MM.1S (cell line): ENCODE data around the gene SNRNP48.

Experiments
- DNase-seq: peaks from one replicate; pipeline ENCODE4 v3.0.0-alpha.2; 2015
- H2AFZ ChIP-seq: fragments of 300-600 bp; sonication (generic); 2 replicates; pipeline ENCODE4 v1.6.0; 2016; ENCODE audit warnings: antibody characterized with exemption, low read length
- H3F3A ChIP-seq: fragments of 300-600 bp; sonication (generic); 2 replicates; pipeline ENCODE4 v1.6.1; 2016; ENCODE audit warnings: mild to moderate bottlenecking, antibody characterized with exemption, low read length, moderate library complexity, mixed read lengths; ENCODE audit not compliant: insufficient read depth
- H3K27ac ChIP-seq: fragments of 300-600 bp; sonication (generic); 2 replicates; pipeline ENCODE4 v1.5.1; 2016; ENCODE audit warnings: mild to moderate bottlenecking, low read length
- H3K27me3 ChIP-seq: fragments of 300-600 bp; sonication (generic); replicated peaks from 2 replicates; pipeline ENCODE4 v1.6.0; 2016; ENCODE audit warnings: low read length; ENCODE audit not compliant: insufficient read depth
- H3K36me3 ChIP-seq: fragments of 300-600 bp; sonication (generic); replicated peaks from 2 replicates; pipeline ENCODE4 v1.6.1; 2016; ENCODE audit warnings: mild to moderate bottlenecking, low read length, mixed read lengths; ENCODE audit not compliant: insufficient read depth
- H3K4me1 ChIP-seq: fragments of 300-600 bp; sonication (generic); 2 replicates; pipeline ENCODE4 v1.6.1; 2016; ENCODE audit warnings: low read length, mixed read lengths
- H3K4me2 ChIP-seq: fragments of 300-600 bp; sonication (generic); 2 replicates; pipeline ENCODE4 v1.6.0; 2016; ENCODE audit warnings: low read depth, low read length
- H3K4me3 ChIP-seq: fragments of 300-600 bp; sonication (generic); 2 replicates; pipeline ENCODE4 v1.5.1; 2016; ENCODE audit warnings: low read length, mixed read lengths
- H3K79me2 ChIP-seq: fragments of 300-600 bp; sonication (generic); 2 replicates; pipeline ENCODE4 v1.6.1; 2016; ENCODE audit warnings: mixed run types, low read length, mixed read lengths
- H3K9ac ChIP-seq: fragments of 300-600 bp; sonication (generic); 2 replicates; pipeline ENCODE4 v1.6.1; 2016; ENCODE audit warnings: low read length, mixed read lengths
- H3K9me2 ChIP-seq: fragments of 300-600 bp; sonication (generic); replicated peaks from 2 replicates; pipeline ENCODE4 v1.6.1; 2016; ENCODE audit warnings: mild to moderate bottlenecking, low read length, mixed read lengths; ENCODE audit not compliant: insufficient read depth
- H3K9me3 ChIP-seq: fragments of 300-600 bp; sonication (generic); replicated peaks from 2 replicates; pipeline ENCODE4 v1.6.1; 2016; ENCODE audit warnings: mild to moderate bottlenecking, low read length, mixed read lengths; ENCODE audit not compliant: insufficient read depth
- H4K20me1 ChIP-seq: fragments of 300-600 bp; sonication (generic); 2 replicates; pipeline ENCODE4 v1.6.1; 2016; ENCODE audit warnings: mild to moderate bottlenecking, low read length, moderate library complexity, mixed read lengths; ENCODE audit not compliant: insufficient read depth
- EZH2 ChIP-seq: fragments of 300-600 bp; sonication (generic); optimal IDR thresholded peaks from 2 replicates; pipeline ENCODE3; 2017; ENCODE audit warnings: low read depth, mild to moderate bottlenecking, antibody characterized with exemption, low read length, mixed read lengths
- EZH2phosphoT487 ChIP-seq: fragments of 300-600 bp; sonication (generic); IDR thresholded peaks from 2 replicates; pipeline ENCODE4 v1.6.1; 2018; ENCODE audit warnings: antibody characterized with exemption, low read length
- TF ChIP-seq, protein P1 (sequence below): fragments of 300-600 bp; sonication (generic); IDR thresholded peaks from 2 replicates; pipeline ENCODE4 v1.5.1; 2016; ENCODE audit warnings: antibody characterized with exemption, low read length, mixed read lengths

SNRNP48 gene

DNA sequence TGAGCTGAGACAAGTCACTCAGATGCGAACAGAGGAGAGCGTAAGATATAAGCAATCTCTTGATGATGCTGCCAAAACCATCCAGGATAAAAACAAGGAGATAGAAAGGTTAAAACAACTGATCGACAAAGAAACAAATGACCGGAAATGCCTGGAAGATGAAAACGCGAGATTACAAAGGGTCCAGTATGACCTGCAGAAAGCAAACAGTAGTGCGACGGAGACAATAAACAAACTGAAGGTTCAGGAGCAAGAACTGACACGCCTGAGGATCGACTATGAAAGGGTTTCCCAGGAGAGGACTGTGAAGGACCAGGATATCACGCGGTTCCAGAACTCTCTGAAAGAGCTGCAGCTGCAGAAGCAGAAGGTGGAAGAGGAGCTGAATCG is 9.5 kb upstream of the SNRNP48 start:
- H3K4me2 ChIP-seq, result no peak overlapping the region
- H3K27ac ChIP-seq, result no peak overlapping the region
- H3F3A ChIP-seq, result no peaks in the 10 kb centered on the region
- H3K9me2 ChIP-seq, result no peaks in the 10 kb centered on the region
- no peaks in the 10 kb centered on the region for H3K9me3 ChIP-seq
- no peaks in the 10 kb centered on the region for H4K20me1 ChIP-seq
- no peaks in the 10 kb centered on the region for H3K79me2 ChIP-seq
- no peaks in the 10 kb centered on the region for H3K4me1 ChIP-seq
- no peak overlapping the region for H2AFZ ChIP-seq
- no peak overlapping the region for H3K9ac ChIP-seq
- DNase-seq, result no peak
- no peak for TF ChIP-seq EZH2phosphoT487
- TF ChIP-seq EZH2, result no peak
- TF ChIP-seq, protein P1, sequence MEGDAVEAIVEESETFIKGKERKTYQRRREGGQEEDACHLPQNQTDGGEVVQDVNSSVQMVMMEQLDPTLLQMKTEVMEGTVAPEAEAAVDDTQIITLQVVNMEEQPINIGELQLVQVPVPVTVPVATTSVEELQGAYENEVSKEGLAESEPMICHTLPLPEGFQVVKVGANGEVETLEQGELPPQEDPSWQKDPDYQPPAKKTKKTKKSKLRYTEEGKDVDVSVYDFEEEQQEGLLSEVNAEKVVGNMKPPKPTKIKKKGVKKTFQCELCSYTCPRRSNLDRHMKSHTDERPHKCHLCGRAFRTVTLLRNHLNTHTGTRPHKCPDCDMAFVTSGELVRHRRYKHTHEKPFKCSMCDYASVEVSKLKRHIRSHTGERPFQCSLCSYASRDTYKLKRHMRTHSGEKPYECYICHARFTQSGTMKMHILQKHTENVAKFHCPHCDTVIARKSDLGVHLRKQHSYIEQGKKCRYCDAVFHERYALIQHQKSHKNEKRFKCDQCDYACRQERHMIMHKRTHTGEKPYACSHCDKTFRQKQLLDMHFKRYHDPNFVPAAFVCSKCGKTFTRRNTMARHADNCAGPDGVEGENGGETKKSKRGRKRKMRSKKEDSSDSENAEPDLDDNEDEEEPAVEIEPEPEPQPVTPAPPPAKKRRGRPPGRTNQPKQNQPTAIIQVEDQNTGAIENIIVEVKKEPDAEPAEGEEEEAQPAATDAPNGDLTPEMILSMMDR, result no peak
- no peaks in the 10 kb centered on the region for H3K36me3 ChIP-seq
- H3K27me3 ChIP-seq, result no peaks in the 10 kb centered on the region
- no peak overlapping the region for H3K4me3 ChIP-seq

DNA sequence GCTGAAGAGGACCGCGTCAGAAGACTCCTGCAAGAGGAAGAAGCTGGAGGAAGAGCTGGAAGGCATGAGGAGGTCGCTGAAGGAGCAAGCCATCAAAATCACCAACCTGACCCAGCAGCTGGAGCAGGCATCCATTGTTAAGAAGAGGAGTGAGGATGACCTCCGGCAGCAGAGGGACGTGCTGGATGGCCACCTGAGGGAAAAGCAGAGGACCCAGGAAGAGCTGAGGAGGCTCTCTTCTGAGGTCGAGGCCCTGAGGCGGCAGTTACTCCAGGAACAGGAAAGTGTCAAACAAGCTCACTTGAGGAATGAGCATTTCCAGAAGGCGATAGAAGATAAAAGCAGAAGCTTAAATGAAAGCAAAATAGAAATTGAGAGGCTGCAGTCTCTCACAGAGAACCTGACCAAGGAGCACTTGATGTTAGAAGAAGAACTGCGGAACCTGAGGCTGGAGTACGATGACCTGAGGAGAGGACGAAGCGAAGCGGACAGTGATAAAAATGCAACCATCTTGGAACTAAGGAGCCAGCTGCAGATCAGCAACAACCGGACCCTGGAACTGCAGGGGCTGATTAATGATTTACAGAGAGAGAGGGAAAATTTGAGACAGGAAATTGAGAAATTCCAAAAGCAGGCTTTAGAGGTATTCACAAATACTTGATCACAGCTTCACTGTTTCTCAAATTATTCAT is 8.9 kb upstream of the SNRNP48 start:
- DNase-seq, result no peak
- TF ChIP-seq EZH2 (no peak), EZH2phosphoT487 (no peak)
- TF ChIP-seq, protein P1, result no peak
- Histone ChIP-seq H3K9ac (no peak overlapping the region), H3K79me2 (no peaks in the 10 kb centered on the region), H3K9me2 (no peaks in the 10 kb centered on the region), H4K20me1 (no peaks in the 10 kb centered on the region), H3K4me2 (no peak overlapping the region), H3F3A (no peaks in the 10 kb centered on the region), H3K27ac (no peak overlapping the region), H3K4me3 (no peak overlapping the region), H3K9me3 (no peaks in the 10 kb centered on the region), H3K4me1 (no peaks in the 10 kb centered on the region), H3K36me3 (no peaks in the 10 kb centered on the region), H3K27me3 (no peaks in the 10 kb centered on the region), H2AFZ (no peak overlapping the region)

DNA sequence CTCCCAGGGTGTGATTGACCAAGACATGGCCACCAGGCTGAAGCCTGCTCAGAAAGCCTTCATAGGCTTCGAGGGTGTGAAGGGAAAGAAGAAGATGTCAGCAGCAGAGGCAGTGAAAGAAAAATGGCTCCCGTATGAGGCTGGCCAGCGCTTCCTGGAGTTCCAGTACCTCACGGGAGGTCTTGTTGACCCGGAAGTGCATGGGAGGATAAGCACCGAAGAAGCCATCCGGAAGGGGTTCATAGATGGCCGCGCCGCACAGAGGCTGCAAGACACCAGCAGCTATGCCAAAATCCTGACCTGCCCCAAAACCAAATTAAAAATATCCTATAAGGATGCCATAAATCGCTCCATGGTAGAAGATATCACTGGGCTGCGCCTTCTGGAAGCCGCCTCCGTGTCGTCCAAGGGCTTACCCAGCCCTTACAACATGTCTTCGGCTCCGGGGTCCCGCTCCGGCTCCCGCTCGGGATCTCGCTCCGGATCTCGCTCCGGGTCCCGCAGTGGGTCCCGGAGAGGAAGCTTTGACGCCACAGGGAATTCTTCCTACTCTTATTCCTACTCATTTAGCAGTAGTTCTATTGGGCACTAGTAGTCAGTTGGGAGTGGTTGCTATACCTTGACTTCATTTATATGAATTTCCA is 4.6 kb upstream of the SNRNP48 start:
- Histone ChIP-seq H3K4me1 (no peaks in the 10 kb centered on the region), H3K4me3 (no peak overlapping the region), H2AFZ (no peak overlapping the region), H3F3A (no peaks in the 10 kb centered on the region), H3K4me2 (no peak overlapping the region), H3K36me3 (no peaks in the 10 kb centered on the region), H3K27me3 (no peaks in the 10 kb centered on the region), H3K27ac (no peak overlapping the region), H3K9me3 (no peaks in the 10 kb centered on the region), H3K79me2 (peaks cover 4% of the 10 kb centered on the region), H3K9ac (no peak overlapping the region), H4K20me1 (no peaks in the 10 kb centered on the region), H3K9me2 (no peaks in the 10 kb centered on the region)
- TF ChIP-seq EZH2 (no peak), EZH2phosphoT487 (no peak)
- TF ChIP-seq, protein P1, result no peak
- DNase-seq, result no peak
